ENCODE measurements around the gene HEATR5A. TPM values are rescaled to one million over a fixed set of nuclear protein-coding genes. Genes with fewer than 3 reads are reported as not detected.
A peak's percentile ranks its signal among the peaks of the same experiment; 100 is the strongest.

The HEATR5A gene
- total RNA-seq, 4 donors from 2014 or later, result 33.8 to 39.9 (median 35.5) TPM

- Histone ChIP-seq H3K27ac (no peak overlapping the region), H3K27me3 (no peaks in the 10 kb centered on the region), H3K4me1 (peaks cover 4 to 59% (median 23%) of the 10 kb centered on the region in 3 donors), H3K9me3 (no peaks in the 10 kb centered on the region), H3K4me3 (no peak overlapping the region), H3K36me3 (no peaks in the 10 kb centered on the region)
- no peak for TF ChIP-seq POLR2AphosphoS5 (IDR thresholded peaks at IDR 0.05)
- no peak for TF ChIP-seq EP300 (IDR thresholded peaks at IDR 0.05)
- TF ChIP-seq, protein P1, sequence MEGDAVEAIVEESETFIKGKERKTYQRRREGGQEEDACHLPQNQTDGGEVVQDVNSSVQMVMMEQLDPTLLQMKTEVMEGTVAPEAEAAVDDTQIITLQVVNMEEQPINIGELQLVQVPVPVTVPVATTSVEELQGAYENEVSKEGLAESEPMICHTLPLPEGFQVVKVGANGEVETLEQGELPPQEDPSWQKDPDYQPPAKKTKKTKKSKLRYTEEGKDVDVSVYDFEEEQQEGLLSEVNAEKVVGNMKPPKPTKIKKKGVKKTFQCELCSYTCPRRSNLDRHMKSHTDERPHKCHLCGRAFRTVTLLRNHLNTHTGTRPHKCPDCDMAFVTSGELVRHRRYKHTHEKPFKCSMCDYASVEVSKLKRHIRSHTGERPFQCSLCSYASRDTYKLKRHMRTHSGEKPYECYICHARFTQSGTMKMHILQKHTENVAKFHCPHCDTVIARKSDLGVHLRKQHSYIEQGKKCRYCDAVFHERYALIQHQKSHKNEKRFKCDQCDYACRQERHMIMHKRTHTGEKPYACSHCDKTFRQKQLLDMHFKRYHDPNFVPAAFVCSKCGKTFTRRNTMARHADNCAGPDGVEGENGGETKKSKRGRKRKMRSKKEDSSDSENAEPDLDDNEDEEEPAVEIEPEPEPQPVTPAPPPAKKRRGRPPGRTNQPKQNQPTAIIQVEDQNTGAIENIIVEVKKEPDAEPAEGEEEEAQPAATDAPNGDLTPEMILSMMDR (IDR thresholded peaks at IDR 0.05), result no peak
- no peak for TF ChIP-seq POLR2A (IDR thresholded peaks at IDR 0.05)
- no peak for ATAC-seq
- WGBS, 2 donors (ENCODE audit: low coverage in 1 of 2), result 88 to 97% methylated on average over 6 to 9 of the region's 13 CpGs
Measured at GRCh38 chr14:31266437-31267331, 153.7 kb downstream of the HEATR5A start.

DNA sequence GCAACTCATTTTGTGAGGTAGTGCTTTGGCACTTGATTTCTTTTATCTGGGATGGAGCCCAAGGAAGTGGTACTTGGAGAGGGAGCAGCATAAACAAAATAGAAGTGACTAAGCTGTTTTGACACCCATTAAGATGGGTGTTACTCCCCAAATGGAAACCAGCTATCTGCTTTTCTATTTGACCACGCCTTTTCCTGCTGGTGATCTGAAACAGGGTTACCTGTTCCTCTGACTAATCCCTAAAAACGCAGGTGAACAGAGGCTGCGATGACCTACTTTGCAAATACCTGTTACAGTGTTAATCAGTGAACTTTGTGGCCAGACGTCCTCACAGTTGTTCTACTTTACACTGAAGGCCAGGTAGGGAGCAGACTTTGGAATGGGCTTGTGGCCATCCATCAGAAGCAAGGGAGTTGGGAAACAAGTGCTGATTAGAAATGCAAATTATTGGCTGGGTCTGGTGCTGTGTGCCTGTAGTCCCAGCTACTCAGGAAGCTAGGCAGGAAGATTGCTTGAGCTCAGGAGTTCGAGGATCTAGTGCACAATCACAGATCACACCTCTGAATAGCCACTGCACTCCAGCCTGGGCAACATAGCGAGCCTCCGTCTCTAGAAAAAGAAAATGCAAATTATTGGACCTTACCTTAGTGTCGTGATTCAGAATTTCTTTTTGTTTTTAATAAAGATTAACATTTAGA lies 154.5 kb downstream of the HEATR5A start:
- Histone ChIP-seq H3K9me3 (no peaks in the 10 kb centered on the region), H3K27ac (peak overlapping the region in 3 of 4 donors; percentile 73 to 90 (median 90)), H3K4me3 (no peak overlapping the region), H3K36me3 (no peaks in the 10 kb centered on the region), H3K4me1 (peaks cover 6 to 67% (median 27%) of the 10 kb centered on the region in 3 donors), H3K27me3 (no peaks in the 10 kb centered on the region)
- TF ChIP-seq, protein P1 (IDR thresholded peaks at IDR 0.05), result no peak
- peak; percentile 62 for TF ChIP-seq POLR2AphosphoS5 (IDR thresholded peaks at IDR 0.05)
- ATAC-seq, result no peak
- 69 to 78% methylated on average over 4 to 6 of the region's 8 CpGs for WGBS, 2 donors (ENCODE audit: low coverage in 1 of 2)

DNA sequence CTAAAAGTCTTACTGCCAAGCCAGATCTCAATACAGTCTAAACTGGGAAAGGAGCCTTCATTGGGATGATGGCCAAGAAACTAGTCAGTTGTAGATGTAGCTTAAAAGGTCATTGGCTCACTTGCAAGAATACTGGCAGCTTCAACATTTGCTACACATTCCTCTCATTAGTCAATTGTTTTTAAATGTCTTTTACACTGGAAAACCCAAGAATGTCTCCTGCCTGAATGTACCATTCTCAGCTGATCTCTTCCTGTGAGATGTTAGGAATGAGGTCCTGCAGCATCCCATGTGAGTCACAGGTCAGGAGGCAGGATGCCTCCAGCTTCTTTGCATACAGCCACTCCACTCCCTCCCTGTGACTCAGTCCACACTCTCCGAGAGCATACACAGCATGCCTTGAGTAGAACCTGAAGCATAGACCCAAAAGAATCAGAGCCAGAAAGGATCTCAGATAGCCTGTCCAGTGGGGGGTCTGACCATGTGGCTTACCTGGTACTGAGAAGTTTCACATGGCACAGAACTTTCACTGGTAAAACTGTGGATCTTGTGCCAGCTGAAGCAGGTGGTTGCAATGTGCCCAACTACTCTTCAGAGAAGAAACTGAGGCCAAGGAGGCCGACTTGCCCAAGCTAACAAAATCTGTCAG lies 156.7 kb downstream of the HEATR5A start:
- WGBS, 2 donors (ENCODE audit: low coverage in 1 of 2), result 0 to 30% methylated on average over 1 of the region's 2 CpGs
- H3K27me3 ChIP-seq, result no peaks in the 10 kb centered on the region
- H3K27ac ChIP-seq, result peak overlapping the region; percentile 55 to 94 (median 90)
- no peaks in the 10 kb centered on the region for H3K9me3 ChIP-seq
- peaks cover 6 to 58% (median 27%) of the 10 kb centered on the region in 3 donors for H3K4me1 ChIP-seq
- H3K36me3 ChIP-seq, result no peaks in the 10 kb centered on the region
- H3K4me3 ChIP-seq, result no peak overlapping the region
- no peak for TF ChIP-seq EP300 (IDR thresholded peaks at IDR 0.05)
- no peak for TF ChIP-seq POLR2A (IDR thresholded peaks at IDR 0.05)
- TF ChIP-seq, protein P1 (IDR thresholded peaks at IDR 0.05), result no peak
- TF ChIP-seq POLR2AphosphoS5 (IDR thresholded peaks at IDR 0.05), result peak; percentile 96
- peak; percentile 91 for ATAC-seq

DNA sequence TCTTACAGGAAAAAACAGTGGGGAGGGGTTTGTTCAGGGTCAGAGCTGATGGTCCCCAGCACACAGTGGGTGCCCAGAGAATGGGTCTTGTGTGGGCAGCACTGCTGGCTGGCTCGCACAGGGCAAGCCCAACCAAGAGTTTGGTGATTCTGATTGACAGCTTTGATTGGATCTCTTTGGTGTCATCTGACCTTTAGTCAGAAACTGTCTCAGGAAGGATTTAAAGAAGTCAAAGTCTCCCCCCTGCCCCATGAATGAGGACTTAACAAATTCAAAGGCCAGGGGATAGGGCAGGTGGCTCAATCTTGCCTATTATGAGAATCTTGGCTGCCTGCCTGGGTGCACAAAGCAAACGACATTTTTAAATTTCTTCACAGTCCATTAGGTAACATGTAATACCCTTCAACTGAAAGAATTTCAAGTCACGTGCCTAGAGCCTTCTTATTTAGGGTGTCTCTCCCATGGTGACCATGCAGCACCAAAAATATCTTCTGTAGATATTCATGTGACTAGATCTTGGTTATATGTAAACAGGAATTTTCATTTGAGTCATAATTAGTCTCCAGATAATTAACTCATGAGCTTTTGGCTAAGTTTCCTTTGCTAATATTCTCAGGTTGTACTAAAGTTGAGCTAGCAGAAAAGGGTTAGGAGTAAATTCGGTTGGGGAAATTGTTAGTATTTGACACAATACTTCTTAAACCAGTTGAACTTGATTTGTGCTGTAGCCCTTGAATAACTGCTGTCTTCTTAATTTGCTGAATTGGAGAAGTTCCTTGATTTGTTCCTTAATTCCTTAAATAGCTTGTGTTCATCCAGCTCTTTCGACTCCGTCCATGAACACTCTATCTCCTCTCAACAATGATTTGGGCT lies 158.3 kb downstream of the HEATR5A start:
- Histone ChIP-seq H3K36me3 (no peaks in the 10 kb centered on the region), H3K27ac (peak overlapping the region; percentile 90 to 94 (median 90)), H3K4me1 (peaks cover 6 to 57% (median 27%) of the 10 kb centered on the region in 3 donors), H3K27me3 (no peaks in the 10 kb centered on the region), H3K4me3 (no peak overlapping the region), H3K9me3 (no peaks in the 10 kb centered on the region)
- WGBS, 2 donors (ENCODE audit: low coverage in 1 of 2), result 4 to 25% methylated on average over 3 to 6 of the region's 6 CpGs
- peak; percentile 75 for ATAC-seq
- TF ChIP-seq POLR2AphosphoS5 (IDR thresholded peaks at IDR 0.05), result peak; percentile 84
- no peak for TF ChIP-seq POLR2A (IDR thresholded peaks at IDR 0.05)
- TF ChIP-seq EP300 (IDR thresholded peaks at IDR 0.05), result no peak
- TF ChIP-seq, protein P1 (IDR thresholded peaks at IDR 0.05), result no peak

Data from gastroesophageal sphincter (tissue), 4 donors.